ENCODE measurements around the gene TEX19. TPM values are rescaled to one million over a fixed set of nuclear protein-coding genes. Genes with fewer than 3 reads are reported as not detected.

Gene TEX19
- total and polyA plus RNA-seq, 2 of the 8 experiments (the other 6 are each of a cell fraction or from before 2014, with no cell fraction given), result 0.54 to 0.80 TPM

GRCh38 chr17:82334622-82335394 lies 24.2 kb upstream of the TEX19 start:
- Histone ChIP-seq H3K14ac (ENCODE audit: insufficient read length) (no peak overlapping the region), H4K8ac (ENCODE audit: extremely low read depth, insufficient read depth, low read length) (no peak overlapping the region), H3K27me3 (replicated peaks in 1 of 4; ENCODE audit: control insufficient read depth in 3 of 4, extremely low read depth in 1 of 4, insufficient read depth in 3 of 4, low read length in 3 of 4) (peaks cover 28 to 63% (median 57%) of the 10 kb centered on the region in 4 experiments), H3K79me1 (ENCODE audit: low read depth, low read length) (no peaks in the 10 kb centered on the region), H3K27ac (ENCODE audit: low read depth, low read length) (no peak overlapping the region), H3K23ac (ENCODE audit: insufficient read length) (no peak overlapping the region), H3K18ac (ENCODE audit: extremely low read depth, low read length) (no peak overlapping the region), H2BK20ac (ENCODE audit: low read length) (no peak overlapping the region), H2BK12ac (ENCODE audit: low read depth, low read length) (no peak overlapping the region), H3K4me1 (replicated peaks in 1 of 4; ENCODE audit: control insufficient read depth in 3 of 4, insufficient read depth in 4 of 4, low read length in 3 of 4) (peaks cover 0 to 23% (median 13%) of the 10 kb centered on the region in 4 experiments; a peak in 6 of 7 replicates), H4K91ac (replicated peaks; ENCODE audit: insufficient read length, low read length) (no peak overlapping the region), H2BK120ac (replicated peaks; ENCODE audit: low read depth, low read length) (no peak overlapping the region), H3K36me3 (ENCODE audit: control insufficient read depth in 2 of 4, insufficient read depth in 4 of 4, low read length in 3 of 4) (no peaks in the 10 kb centered on the region), H3K9ac (replicated peaks in 1 of 4; ENCODE audit: extremely low read depth in 1 of 4, low read depth in 3 of 4, low read length in 3 of 4) (no peak overlapping the region), H3K79me2 (ENCODE audit: control insufficient read depth in 1 of 2, insufficient read depth in 2 of 2, low read length in 2 of 2) (no peaks in the 10 kb centered on the region), H3K4ac (replicated peaks; ENCODE audit: insufficient read length, low read depth, low read length) (no peak overlapping the region), H4K5ac (ENCODE audit: insufficient read length, low read depth, low read length) (no peak overlapping the region), H3K56ac (replicated peaks; ENCODE audit: insufficient read length, low read depth, low read length) (no peak overlapping the region), H2BK5ac (ENCODE audit: low read depth, low read length) (no peak overlapping the region), H2AFZ (ENCODE audit: low read length) (no peak overlapping the region), H2AK5ac (ENCODE audit: low read depth, low read length) (no peak overlapping the region), H3K4me2 (ENCODE audit: insufficient read depth in 1 of 2, low read depth in 2 of 2, low read length in 2 of 2) (no peak overlapping the region; a peak in 2 of 4 replicates), H4K20me1 (replicated peaks in 1 of 2; ENCODE audit: control insufficient read depth in 1 of 2, insufficient read depth in 2 of 2, low read length in 2 of 2) (no peaks in the 10 kb centered on the region), H2BK15ac (ENCODE audit: low read length) (no peak overlapping the region), H3K23me2 (ENCODE audit: low read depth, low read length) (peaks cover 8% of the 10 kb centered on the region), H3K9me3 (ENCODE audit: insufficient read depth in 2 of 2, low read depth in 1 of 2, low read length in 1 of 2) (no peaks in the 10 kb centered on the region), H3K4me3 (ENCODE audit: extremely low read depth in 1 of 4, insufficient read depth in 2 of 4, low read depth in 3 of 4, low read length in 4 of 4) (no peak overlapping the region)
- WGBS, 2 experiments (ENCODE audit: extremely low coverage in 1 of 2, insufficient coverage in 1 of 2, insufficient read length in 1 of 2, insufficient replicate concordance in 2 of 2, low coverage in 1 of 2, low lambda C conversion rate in 2 of 2, missing lambda C conversion rate in 1 of 2), result 80% methylated on average over 11 of the region's 16 CpGs; no CpG with 5 or more reads in 1 of the 2 experiments
- DNase-seq (ENCODE audit: low read depth in 1 of 2, low spot score in 2 of 2), result no peak
- ChIA-PET CTCF (ENCODE audit: partially characterized antibody) (interaction anchor here (0.5 to 2.6 kb wide), 4 partner anchors 13 to 35 kb away, joined by 3 to 11 read pairs (median 4); no protein-coding TSS in a partner anchor), POLR2A (ENCODE audit: partially characterized antibody) (interaction anchor here (0.6 to 1.0 kb wide), 2 partner anchors 32 to 187 kb away, joined by 3 to 4 read pairs; no protein-coding TSS in a partner anchor)
- FAIRE-seq, result no peak
- no peak for TF ChIP-seq RNF2 (IDR thresholded peaks at IDR 0.05; ENCODE audit: borderline replicate concordance, low read depth, low read length, missing control alignments, poor library complexity, severe bottlenecking)
- TF ChIP-seq FOSL1 (IDR thresholded peaks at IDR 0.05; ENCODE audit: insufficient read depth, low read depth, low read length), result no peak
- TF ChIP-seq KDM1A (IDR thresholded peaks at IDR 0.05; ENCODE audit: borderline replicate concordance, low read length), result no peak
- TF ChIP-seq CEBPB (IDR thresholded peaks at IDR 0.05; ENCODE audit: low read depth, low read length), result no peak
- TF ChIP-seq POU5F1 (IDR thresholded peaks at IDR 0.05; ENCODE audit: low read depth, low read length), result no peak
- TF ChIP-seq GTF2F1 (IDR thresholded peaks at IDR 0.05; ENCODE audit: borderline replicate concordance, low read depth, low read length), result no peak
- no peak for TF ChIP-seq KDM5A (IDR thresholded peaks at IDR 0.05; ENCODE audit: low read length)
- TF ChIP-seq NANOG (IDR thresholded peaks at IDR 0.05; ENCODE audit: insufficient read depth, low read depth, low read length, poor library complexity, severe bottlenecking), result no peak
- TF ChIP-seq TAF1 (IDR thresholded peaks at IDR 0.05; ENCODE audit: low read depth, low read length), result no peak
- TF ChIP-seq ZNF274 (IDR thresholded peaks at IDR 0.05; ENCODE audit: borderline replicate concordance, extremely low read depth, low read length), result no peak
